ENCODE results near the gene HTR3B.

Gene HTR3B

GRCh38 chr11:113949891-113950290 lies 45.3 kb downstream of the HTR3B start:
- DNase-seq: no peak

GRCh38 chr11:113951537-113951936 lies 46.9 kb downstream of the HTR3B start:
- DNase-seq: no peak

- no peak for DNase-seq
These were observed 47.5 kb downstream of the HTR3B start for GRCh38 chr11:113952070-113952469.

DNA sequence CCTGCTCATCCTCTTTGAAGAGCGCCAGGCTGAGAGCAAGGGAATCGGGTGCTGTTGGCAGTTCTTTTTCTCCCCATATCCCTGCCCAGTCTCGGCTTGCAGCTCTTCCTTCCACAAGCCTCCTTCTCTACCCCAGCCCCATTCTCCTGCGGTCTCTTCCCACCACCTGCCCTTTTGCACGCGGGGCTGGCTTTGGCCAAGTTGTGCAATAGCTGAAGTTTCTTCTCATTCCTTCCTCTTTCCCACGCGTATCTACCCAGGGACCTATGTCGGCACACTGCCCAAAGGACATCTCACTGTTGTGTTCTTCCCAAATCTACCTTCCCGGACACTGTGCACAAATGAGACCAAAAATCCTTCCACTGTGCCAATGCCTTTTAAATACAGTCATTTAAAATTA lies 48.0 kb downstream of the HTR3B start:
- no peak for DNase-seq

- no peak for DNase-seq
These were observed 49.6 kb downstream of the HTR3B start for GRCh38 chr11:113954235-113954634.

- DNase-seq: no peak
These were observed 52.4 kb downstream of the HTR3B start for GRCh38 chr11:113956986-113957385.

DNA sequence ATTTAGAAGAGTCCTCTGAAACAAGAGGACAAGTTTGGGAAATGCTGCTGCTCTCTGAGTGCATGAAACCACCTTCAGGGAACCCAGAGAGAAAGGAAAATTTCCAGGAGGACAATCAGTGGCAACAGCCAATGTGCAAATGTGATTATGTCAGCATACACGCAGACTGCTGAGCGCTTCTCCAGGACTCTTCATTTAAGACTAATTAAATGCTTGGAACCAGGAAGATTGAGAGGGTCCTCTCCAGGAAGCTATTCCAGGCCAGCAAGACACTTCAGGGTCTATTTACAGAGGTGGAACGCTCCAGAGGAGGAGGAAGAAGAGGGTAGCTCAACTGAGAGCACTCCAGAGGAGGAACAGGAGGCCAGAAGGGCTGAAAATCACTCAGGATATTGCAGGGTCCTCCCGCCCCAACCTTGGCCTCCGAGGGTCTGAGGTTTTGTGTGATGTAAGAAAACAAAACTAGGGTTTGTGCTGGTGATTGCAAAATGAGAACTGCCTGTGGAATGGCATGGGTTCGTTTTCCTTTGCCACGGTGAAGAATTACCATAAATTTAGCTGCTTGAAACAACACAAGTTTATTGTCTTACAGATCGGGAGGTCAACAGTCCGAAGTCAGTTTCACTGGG lies 56.2 kb downstream of the HTR3B start:
- DNase-seq: no peak

GRCh38 chr11:113967361-113967760 lies 62.8 kb downstream of the HTR3B start:
- DNase-seq: no peak

DNA sequence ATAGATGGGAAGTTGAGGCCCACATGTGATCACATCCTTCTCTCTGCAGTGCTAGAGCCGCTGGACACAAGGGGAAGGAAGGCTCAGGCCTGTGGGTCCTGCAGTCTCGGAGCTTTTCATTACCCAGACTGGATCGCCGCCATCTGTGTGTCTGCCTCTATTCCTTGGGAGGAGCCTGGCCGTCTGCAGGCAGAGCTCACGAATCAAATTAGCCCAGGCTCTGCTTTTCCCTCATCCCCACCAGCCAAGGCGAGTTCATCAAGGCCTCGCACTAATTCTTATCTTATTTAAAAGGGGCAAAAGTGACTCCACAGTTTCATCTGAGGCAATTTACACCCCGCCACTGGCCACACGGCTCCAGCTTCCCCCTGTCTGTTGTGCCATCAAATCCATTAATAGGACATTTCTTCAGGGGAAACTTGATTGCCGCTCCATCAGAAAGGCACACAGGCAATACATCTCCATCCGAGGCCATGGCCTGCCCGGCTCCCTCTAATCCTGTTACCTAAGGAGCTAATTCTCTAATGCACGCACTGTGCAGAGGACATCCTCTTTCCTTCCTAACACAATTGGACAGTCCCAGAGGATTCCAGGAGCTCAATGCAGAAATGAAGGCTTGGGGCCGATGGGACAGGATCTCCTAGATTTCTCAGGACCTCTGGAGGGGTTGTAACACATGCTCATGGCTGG lies 67.1 kb downstream of the HTR3B start:
- no peak for DNase-seq

DNA sequence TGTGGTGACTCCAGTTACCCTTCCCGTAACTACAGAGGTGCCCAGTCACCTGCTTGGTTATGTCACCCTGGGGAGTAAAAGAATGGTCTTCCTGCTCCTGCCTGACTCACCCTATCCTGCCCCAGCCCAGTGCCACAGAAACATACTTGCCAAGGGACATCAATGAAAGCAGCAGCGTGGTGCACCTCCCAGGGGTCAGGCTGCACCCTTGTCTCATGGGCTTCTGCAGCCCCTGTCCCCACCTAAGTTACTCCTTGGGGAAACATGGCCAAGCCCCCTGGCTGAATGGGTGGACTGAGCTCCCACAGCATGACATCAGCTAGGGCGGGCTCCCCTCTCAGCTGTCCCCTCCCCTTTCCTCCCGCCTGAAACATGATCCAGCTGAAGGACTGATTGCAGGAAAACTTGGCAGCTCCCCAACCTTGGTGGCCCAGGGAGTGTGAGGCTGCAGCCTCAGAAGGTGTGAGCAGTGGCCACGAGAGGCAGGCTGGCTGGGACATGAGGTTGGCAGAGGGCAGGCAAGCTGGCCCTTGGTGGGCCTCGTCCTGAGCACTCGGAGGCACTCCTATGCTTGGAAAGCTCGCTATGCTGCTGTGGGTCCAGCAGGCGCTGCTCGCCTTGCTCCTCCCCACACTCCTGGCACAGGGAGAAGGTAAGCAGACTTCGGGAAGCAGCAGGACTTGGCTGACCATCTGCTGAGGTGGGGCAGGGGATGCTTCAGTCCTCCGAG lies 70.3 kb downstream of the HTR3B start, which contains the start of gene HTR3A:
TSS of gene HTR3A (plus strand) at position 368 of the 730 bp plus-strand sequence. CDS start at position 586, 218 bp downstream.
- DNase-seq: peak; percentile 92

DNA sequence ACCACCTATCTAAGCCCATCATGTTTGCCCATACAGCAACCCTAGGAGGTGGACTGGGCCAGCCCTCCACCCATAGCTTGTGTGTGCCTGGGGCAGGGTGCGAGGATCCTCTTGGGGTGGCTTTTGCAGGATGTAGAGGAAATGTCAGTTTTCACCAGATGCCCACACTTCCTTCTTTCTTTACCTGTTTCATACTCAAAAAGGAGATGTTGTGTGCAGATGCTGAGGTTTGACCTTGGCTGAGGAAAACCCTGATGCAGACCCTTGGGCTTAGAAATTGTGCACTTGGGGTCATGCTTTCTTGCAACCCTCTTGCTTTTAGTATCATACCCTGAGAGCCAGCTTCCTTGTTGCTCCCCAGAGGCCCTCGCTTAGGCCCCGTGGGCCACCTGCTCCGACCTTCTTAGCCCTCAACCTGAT lies 72.5 kb downstream of the HTR3B start:
- DNase-seq: no peak

DNA sequence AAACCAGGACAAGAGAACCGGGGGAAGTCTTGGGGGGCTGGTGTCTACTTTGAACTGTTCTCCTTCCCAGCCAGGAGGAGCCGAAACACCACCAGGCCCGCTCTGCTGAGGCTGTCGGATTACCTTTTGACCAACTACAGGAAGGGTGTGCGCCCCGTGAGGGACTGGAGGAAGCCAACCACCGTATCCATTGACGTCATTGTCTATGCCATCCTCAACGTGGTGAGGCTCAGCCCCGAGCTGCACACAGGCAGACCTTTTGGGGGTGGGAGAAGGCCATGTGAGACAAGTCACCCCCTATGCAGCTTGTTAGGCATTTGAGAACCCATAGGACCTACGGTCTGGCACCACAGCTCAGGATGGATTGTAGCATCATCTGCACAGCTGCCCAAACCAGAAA lies 73.1 kb downstream of the HTR3B start:
- no peak for DNase-seq

DNA sequence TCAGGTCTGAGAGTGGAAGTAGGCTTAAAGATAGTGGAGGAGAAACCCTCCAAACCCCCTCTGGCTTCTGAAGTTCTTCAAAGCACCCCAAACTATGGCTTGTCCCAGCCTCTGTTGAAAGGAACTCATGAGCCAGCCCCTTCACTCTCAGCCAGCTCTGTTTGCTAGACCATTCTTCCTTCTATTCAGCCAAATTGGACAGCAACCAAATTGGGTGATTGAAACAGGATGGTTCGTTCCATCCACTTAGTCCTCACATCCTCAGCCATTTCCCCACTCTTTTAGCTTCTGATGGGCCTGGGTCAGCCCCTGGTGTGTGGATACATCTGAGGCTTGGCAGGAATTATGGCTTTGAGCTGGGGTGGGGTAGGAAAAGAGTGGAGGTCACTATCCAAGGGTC lies 74.8 kb downstream of the HTR3B start:
- no peak for DNase-seq

GRCh38 chr11:113980785-113981184 lies 76.2 kb downstream of the HTR3B start:
- no peak for DNase-seq

DNA sequence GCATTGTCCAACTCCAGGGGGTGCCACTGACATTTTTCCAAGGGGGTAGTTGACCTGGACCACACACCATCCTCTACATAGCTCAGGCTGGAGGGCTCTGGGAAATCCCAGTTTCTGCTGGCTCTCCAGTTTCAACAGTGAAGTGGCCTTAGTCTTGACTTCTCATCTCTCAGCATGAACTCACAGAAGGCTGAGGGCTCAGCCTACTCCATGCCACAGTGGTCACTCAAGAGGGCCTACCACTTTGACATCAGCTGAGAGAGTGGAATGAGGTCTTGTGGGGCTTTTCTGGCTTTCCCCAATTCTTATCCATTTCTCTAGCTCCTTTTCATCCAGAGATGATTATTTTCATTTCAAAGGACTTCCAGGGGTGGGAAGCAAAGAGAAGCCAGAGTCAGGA lies 77.7 kb downstream of the HTR3B start:
- no peak for DNase-seq

- DNase-seq: no peak
These were observed 80.2 kb downstream of the HTR3B start for GRCh38 chr11:113984781-113985180.

GRCh38 chr11:113985906-113986305 lies 81.3 kb downstream of the HTR3B start:
- no peak for DNase-seq

GRCh38 chr11:113986351-113987140 lies 82.0 kb downstream of the HTR3B start:
- no peak for DNase-seq

- DNase-seq: no peak
These were observed 84.8 kb downstream of the HTR3B start for GRCh38 chr11:113989381-113989780.

DNA sequence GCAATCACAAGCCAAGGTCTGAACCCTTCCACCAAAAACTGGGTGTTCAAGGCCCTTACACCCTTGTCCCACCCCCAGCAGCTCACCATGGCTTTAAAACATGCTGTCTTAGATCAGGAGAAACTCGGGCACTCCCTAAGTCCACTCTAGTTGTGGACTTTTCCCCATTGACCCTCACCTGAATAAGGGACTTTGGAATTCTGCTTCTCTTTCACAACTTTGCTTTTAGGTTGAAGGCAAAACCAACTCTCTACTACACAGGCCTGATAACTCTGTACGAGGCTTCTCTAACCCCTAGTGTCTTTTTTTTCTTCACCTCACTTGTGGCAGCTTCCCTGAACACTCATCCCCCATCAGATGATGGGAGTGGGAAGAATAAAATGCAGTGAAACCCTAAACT lies 85.3 kb downstream of the HTR3B start:
- no peak for DNase-seq

GRCh38 chr11:113991170-113991569 lies 86.6 kb downstream of the HTR3B start:
- no peak for DNase-seq

DNA sequence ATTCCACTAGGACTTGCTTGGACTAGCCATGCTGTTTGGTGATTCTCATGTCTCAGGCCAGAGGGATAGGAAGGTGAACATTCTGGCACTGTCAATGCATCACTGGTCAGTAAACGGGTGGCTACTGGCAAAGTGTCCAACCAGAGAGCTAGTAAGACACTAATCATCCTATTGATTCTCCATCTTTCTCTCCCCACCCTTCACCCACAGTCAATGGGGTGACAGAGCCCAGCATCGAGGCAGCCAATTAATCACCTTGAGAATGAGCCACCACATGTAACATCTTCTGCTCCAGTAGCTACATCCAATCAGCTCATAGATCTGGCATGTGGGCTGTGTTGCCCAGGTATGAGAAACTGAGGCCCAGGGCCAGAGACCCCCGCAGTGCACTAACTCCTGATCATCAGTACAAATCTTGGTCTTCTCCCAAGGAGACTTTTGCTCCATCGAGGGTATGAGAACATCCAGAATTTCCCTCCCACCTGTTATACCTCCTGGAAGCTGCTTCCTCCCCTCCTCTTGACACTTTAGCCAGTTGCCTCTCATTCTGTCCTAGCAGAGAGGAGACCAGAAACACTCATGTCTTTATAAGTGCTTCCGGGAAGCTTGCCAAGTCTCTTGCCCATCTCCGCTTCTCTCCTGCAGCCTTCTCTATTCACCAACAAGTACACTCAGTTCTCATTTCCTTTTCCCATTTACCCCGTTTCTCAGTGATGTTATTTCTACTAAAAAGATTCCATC lies 87.3 kb downstream of the HTR3B start:
- DNase-seq: peak; percentile 86
